Measurements from ENCODE around the gene RPL29.

Gene RPL29

GRCh38 chr3:52021489-52022268 lies 26.0 kb upstream of the RPL29 start:
- in situ Hi-C loops (cut with MboI; ENCODE audit: low sequenced_read_pairs), result no loop called here
- Histone ChIP-seq H3K36me3 (replicated peaks) (no peaks in the 10 kb centered on the region), H3K27me3 (ENCODE audit: low read depth) (no peaks in the 10 kb centered on the region), H3K4me1 (no peaks in the 10 kb centered on the region), H3K9me3 (no peaks in the 10 kb centered on the region), H3K4me3 (no peak overlapping the region)
- DNase-seq (ENCODE audit: low spot score in 2 of 2), result peak in 1 of 2 experiments; percentile 61

GRCh38 chr3:52020796-52021195 lies 25.1 kb upstream of the RPL29 start:
- DNase-seq (ENCODE audit: low spot score in 2 of 2), result no peak
- Histone ChIP-seq H3K36me3 (replicated peaks) (no peaks in the 10 kb centered on the region), H3K4me3 (no peak overlapping the region), H3K27me3 (ENCODE audit: low read depth) (no peaks in the 10 kb centered on the region), H3K9me3 (no peaks in the 10 kb centered on the region), H3K4me1 (no peaks in the 10 kb centered on the region)
- in situ Hi-C loops (cut with MboI; ENCODE audit: low sequenced_read_pairs), result no loop called here

- no peak for DNase-seq (ENCODE audit: low spot score in 2 of 2)
- no peak overlapping the region for H3K4me3 ChIP-seq
- no peaks in the 10 kb centered on the region for H3K27me3 ChIP-seq (ENCODE audit: low read depth)
- in situ Hi-C loops (cut with MboI; ENCODE audit: low sequenced_read_pairs), result no loop called here
- no peaks in the 10 kb centered on the region for H3K36me3 ChIP-seq (replicated peaks)
- H3K4me1 ChIP-seq, result no peaks in the 10 kb centered on the region
- H3K9me3 ChIP-seq, result no peaks in the 10 kb centered on the region
Observed at GRCh38 chr3:52019352-52020080, 23.8 kb upstream of the RPL29 start.

GRCh38 chr3:52018319-52019000 lies 22.8 kb upstream of the RPL29 start:
- Histone ChIP-seq H3K4me1 (no peaks in the 10 kb centered on the region), H3K27me3 (ENCODE audit: low read depth) (no peaks in the 10 kb centered on the region), H3K9me3 (no peaks in the 10 kb centered on the region), H3K4me3 (no peak overlapping the region), H3K36me3 (replicated peaks) (no peaks in the 10 kb centered on the region)
- DNase-seq (ENCODE audit: low spot score in 2 of 2), result no peak
- in situ Hi-C loops (cut with MboI; ENCODE audit: low sequenced_read_pairs), result no loop called here

- Histone ChIP-seq H3K4me1 (no peaks in the 10 kb centered on the region), H3K36me3 (replicated peaks) (no peaks in the 10 kb centered on the region), H3K4me3 (no peak overlapping the region), H3K27me3 (ENCODE audit: low read depth) (no peaks in the 10 kb centered on the region), H3K9me3 (no peaks in the 10 kb centered on the region)
- no peak for DNase-seq (ENCODE audit: low spot score in 2 of 2)
- in situ Hi-C loops (cut with MboI; ENCODE audit: low sequenced_read_pairs), result no loop called here
Observed at GRCh38 chr3:52017586-52017985, 21.9 kb upstream of the RPL29 start.

GRCh38 chr3:52015438-52016228 lies 19.9 kb upstream of the RPL29 start:
- in situ Hi-C loops (cut with MboI; ENCODE audit: low sequenced_read_pairs), result no loop called here
- no peaks in the 10 kb centered on the region for H3K9me3 ChIP-seq
- H3K27me3 ChIP-seq (ENCODE audit: low read depth), result no peaks in the 10 kb centered on the region
- no peaks in the 10 kb centered on the region for H3K36me3 ChIP-seq (replicated peaks)
- no peak overlapping the region for H3K4me3 ChIP-seq
- DNase-seq (ENCODE audit: low spot score in 2 of 2), result no peak
- H3K4me1 ChIP-seq, result no peaks in the 10 kb centered on the region

GRCh38 chr3:52014613-52015012 lies 18.9 kb upstream of the RPL29 start:
- Histone ChIP-seq H3K27me3 (ENCODE audit: low read depth) (no peaks in the 10 kb centered on the region), H3K4me1 (no peaks in the 10 kb centered on the region), H3K4me3 (no peak overlapping the region), H3K9me3 (no peaks in the 10 kb centered on the region), H3K36me3 (replicated peaks) (no peaks in the 10 kb centered on the region)
- DNase-seq (ENCODE audit: low spot score in 2 of 2), result peak; percentile 8 to 64
- in situ Hi-C loops (cut with MboI; ENCODE audit: low sequenced_read_pairs), result no loop called here

- Histone ChIP-seq H3K4me1 (no peaks in the 10 kb centered on the region), H3K9me3 (no peaks in the 10 kb centered on the region), H3K27me3 (ENCODE audit: low read depth) (no peaks in the 10 kb centered on the region), H3K4me3 (no peak overlapping the region), H3K36me3 (replicated peaks) (no peaks in the 10 kb centered on the region)
- in situ Hi-C loops (cut with MboI; ENCODE audit: low sequenced_read_pairs), result no loop called here
- DNase-seq (ENCODE audit: low spot score in 2 of 2), result no peak
Observed at GRCh38 chr3:52013802-52014598, 18.3 kb upstream of the RPL29 start.

- H3K27me3 ChIP-seq (ENCODE audit: low read depth), result no peaks in the 10 kb centered on the region
- no peak overlapping the region for H3K4me3 ChIP-seq
- no peaks in the 10 kb centered on the region for H3K4me1 ChIP-seq
- no peaks in the 10 kb centered on the region for H3K9me3 ChIP-seq
- no peaks in the 10 kb centered on the region for H3K36me3 ChIP-seq (replicated peaks)
- in situ Hi-C loops (cut with MboI; ENCODE audit: low sequenced_read_pairs), result no loop called here
- no peak for DNase-seq (ENCODE audit: low spot score in 2 of 2)
Observed at GRCh38 chr3:52012699-52013098, 17.0 kb upstream of the RPL29 start.

GRCh38 chr3:52010431-52010830 lies 14.7 kb upstream of the RPL29 start:
- Histone ChIP-seq H3K36me3 (replicated peaks) (no peaks in the 10 kb centered on the region), H3K27me3 (ENCODE audit: low read depth) (no peaks in the 10 kb centered on the region), H3K4me3 (no peak overlapping the region), H3K9me3 (no peaks in the 10 kb centered on the region), H3K4me1 (peaks cover 2% of the 10 kb centered on the region; the same call in 1 of the 2 replicates)
- in situ Hi-C loops (cut with MboI; ENCODE audit: low sequenced_read_pairs), result no loop called here
- DNase-seq (ENCODE audit: low spot score in 2 of 2), result no peak

- Histone ChIP-seq H3K36me3 (replicated peaks) (no peaks in the 10 kb centered on the region), H3K4me3 (no peak overlapping the region), H3K27me3 (ENCODE audit: low read depth) (no peaks in the 10 kb centered on the region), H3K4me1 (peaks cover 2% of the 10 kb centered on the region; the same call in 1 of the 2 replicates), H3K9me3 (no peaks in the 10 kb centered on the region)
- no peak for DNase-seq (ENCODE audit: low spot score in 2 of 2)
- in situ Hi-C loops (cut with MboI; ENCODE audit: low sequenced_read_pairs), result no loop called here
Observed at GRCh38 chr3:52007291-52007690, 11.6 kb upstream of the RPL29 start.

- no peak overlapping the region for H3K4me3 ChIP-seq
- H3K4me1 ChIP-seq, result peaks cover 2% of the 10 kb centered on the region; the same call in 1 of the 2 replicates
- H3K9me3 ChIP-seq, result no peaks in the 10 kb centered on the region
- in situ Hi-C loops (cut with MboI; ENCODE audit: low sequenced_read_pairs), result no loop called here
- no peak for DNase-seq (ENCODE audit: low spot score in 2 of 2)
- H3K36me3 ChIP-seq (replicated peaks), result no peaks in the 10 kb centered on the region
- H3K27me3 ChIP-seq (ENCODE audit: low read depth), result no peaks in the 10 kb centered on the region
Observed at GRCh38 chr3:52006820-52007133, 11.1 kb upstream of the RPL29 start.
